ENCODE data around the gene R3HDM1. TPM values are rescaled to one million over a fixed set of nuclear protein-coding genes. Genes with fewer than 3 reads are reported as not detected.

Gene R3HDM1
- polyA plus RNA-seq, 1 donor from 2014 or later = 30.3 TPM

DNA sequence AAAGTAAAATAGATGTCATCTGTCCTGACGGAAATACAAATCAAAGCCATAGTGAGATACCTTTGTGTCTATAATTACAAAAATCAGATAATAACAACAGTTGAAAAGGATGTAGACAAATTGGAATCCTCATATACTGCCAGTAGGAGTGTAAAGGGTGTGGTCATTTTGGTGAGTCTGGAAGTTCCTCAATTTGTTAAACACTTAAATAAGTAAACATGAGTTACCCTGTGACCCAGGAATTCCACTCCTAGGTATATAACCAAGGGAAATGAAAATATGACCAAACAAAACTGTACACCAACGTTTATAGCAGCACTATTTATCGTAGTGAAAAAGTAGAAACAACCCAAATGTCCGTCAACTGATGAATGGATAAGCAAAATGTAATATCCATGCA lies 24.0 kb downstream of the R3HDM1 start:
- Histone ChIP-seq H3K36me3 (ENCODE audit: insufficient read depth, low read length) (no peaks in the 10 kb centered on the region), H3F3A (ENCODE audit: insufficient read depth, low read length, poor library complexity, severe bottlenecking) (no peaks in the 10 kb centered on the region), H3K9me3 (ENCODE audit: low read length) (no peaks in the 10 kb centered on the region), H3K9me2 (ENCODE audit: insufficient read depth, low read length) (no peaks in the 10 kb centered on the region), H3K9ac (ENCODE audit: low read length) (no peak overlapping the region), H3K27me3 (ENCODE audit: insufficient read depth, low read depth, low read length) (no peaks in the 10 kb centered on the region), H3K79me2 (replicated peaks; ENCODE audit: insufficient read depth, low read length) (peaks cover 39% of the 10 kb centered on the region), H3K4me2 (ENCODE audit: low read length) (no peak overlapping the region), H4K20me1 (ENCODE audit: insufficient read depth) (no peaks in the 10 kb centered on the region), H3K4me3 (ENCODE audit: low read length) (no peak overlapping the region), H3K27ac (ENCODE audit: low read length) (no peak overlapping the region), H2AFZ (ENCODE audit: low read depth, low read length) (no peak overlapping the region)
- TF ChIP-seq SMC3 (conservative IDR thresholded peaks at IDR 0.05; ENCODE audit: poor library complexity) (no peak), EP300 (conservative IDR thresholded peaks at IDR 0.05; ENCODE audit: poor library complexity, severe bottlenecking) (no peak), MXI1 (conservative IDR thresholded peaks at IDR 0.05; ENCODE audit: poor library complexity, severe bottlenecking) (no peak), POLR2AphosphoS5 (IDR thresholded peaks at IDR 0.05) (no peak), EZH2 (IDR thresholded peaks at IDR 0.05; ENCODE audit: borderline replicate concordance, insufficient read depth, low read length, poor library complexity, severe bottlenecking) (no peak), TAF1 (IDR thresholded peaks at IDR 0.05; ENCODE audit: low read depth) (no peak), RAD21 (conservative IDR thresholded peaks at IDR 0.05) (no peak)
- TF ChIP-seq, protein P1, sequence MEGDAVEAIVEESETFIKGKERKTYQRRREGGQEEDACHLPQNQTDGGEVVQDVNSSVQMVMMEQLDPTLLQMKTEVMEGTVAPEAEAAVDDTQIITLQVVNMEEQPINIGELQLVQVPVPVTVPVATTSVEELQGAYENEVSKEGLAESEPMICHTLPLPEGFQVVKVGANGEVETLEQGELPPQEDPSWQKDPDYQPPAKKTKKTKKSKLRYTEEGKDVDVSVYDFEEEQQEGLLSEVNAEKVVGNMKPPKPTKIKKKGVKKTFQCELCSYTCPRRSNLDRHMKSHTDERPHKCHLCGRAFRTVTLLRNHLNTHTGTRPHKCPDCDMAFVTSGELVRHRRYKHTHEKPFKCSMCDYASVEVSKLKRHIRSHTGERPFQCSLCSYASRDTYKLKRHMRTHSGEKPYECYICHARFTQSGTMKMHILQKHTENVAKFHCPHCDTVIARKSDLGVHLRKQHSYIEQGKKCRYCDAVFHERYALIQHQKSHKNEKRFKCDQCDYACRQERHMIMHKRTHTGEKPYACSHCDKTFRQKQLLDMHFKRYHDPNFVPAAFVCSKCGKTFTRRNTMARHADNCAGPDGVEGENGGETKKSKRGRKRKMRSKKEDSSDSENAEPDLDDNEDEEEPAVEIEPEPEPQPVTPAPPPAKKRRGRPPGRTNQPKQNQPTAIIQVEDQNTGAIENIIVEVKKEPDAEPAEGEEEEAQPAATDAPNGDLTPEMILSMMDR (IDR thresholded peaks at IDR 0.05; ENCODE audit: poor library complexity, severe bottlenecking) = no peak
- TF ChIP-seq, protein P2, sequence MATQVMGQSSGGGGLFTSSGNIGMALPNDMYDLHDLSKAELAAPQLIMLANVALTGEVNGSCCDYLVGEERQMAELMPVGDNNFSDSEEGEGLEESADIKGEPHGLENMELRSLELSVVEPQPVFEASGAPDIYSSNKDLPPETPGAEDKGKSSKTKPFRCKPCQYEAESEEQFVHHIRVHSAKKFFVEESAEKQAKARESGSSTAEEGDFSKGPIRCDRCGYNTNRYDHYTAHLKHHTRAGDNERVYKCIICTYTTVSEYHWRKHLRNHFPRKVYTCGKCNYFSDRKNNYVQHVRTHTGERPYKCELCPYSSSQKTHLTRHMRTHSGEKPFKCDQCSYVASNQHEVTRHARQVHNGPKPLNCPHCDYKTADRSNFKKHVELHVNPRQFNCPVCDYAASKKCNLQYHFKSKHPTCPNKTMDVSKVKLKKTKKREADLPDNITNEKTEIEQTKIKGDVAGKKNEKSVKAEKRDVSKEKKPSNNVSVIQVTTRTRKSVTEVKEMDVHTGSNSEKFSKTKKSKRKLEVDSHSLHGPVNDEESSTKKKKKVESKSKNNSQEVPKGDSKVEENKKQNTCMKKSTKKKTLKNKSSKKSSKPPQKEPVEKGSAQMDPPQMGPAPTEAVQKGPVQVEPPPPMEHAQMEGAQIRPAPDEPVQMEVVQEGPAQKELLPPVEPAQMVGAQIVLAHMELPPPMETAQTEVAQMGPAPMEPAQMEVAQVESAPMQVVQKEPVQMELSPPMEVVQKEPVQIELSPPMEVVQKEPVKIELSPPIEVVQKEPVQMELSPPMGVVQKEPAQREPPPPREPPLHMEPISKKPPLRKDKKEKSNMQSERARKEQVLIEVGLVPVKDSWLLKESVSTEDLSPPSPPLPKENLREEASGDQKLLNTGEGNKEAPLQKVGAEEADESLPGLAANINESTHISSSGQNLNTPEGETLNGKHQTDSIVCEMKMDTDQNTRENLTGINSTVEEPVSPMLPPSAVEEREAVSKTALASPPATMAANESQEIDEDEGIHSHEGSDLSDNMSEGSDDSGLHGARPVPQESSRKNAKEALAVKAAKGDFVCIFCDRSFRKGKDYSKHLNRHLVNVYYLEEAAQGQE (IDR thresholded peaks at IDR 0.05; ENCODE audit: borderline replicate concordance) = no peak

DNA sequence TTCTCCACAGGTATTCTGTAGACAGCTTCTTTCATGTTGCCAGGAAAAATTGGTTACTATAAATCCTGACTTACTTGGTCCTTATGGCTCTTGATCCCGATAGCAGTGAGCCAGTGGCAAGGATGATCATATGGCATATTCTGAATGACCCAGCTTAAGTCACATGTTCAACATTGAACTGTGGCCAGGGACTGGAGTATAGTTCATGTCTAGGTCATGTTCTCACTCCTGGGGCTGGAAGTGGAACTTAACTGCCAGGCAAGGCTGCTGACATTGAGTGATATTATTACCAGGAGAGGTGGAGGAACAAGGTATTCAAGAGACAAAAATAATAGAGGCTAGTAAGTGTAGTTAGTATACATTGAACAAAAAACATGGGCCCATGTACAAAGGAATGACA lies 26.2 kb downstream of the R3HDM1 start:
- Histone ChIP-seq H3K36me3 (ENCODE audit: insufficient read depth, low read length) (no peaks in the 10 kb centered on the region), H4K20me1 (ENCODE audit: insufficient read depth) (no peaks in the 10 kb centered on the region), H3K9ac (ENCODE audit: low read length) (no peak overlapping the region), H3K9me3 (ENCODE audit: low read length) (no peaks in the 10 kb centered on the region), H3F3A (ENCODE audit: insufficient read depth, low read length, poor library complexity, severe bottlenecking) (no peaks in the 10 kb centered on the region), H3K9me2 (ENCODE audit: insufficient read depth, low read length) (no peaks in the 10 kb centered on the region), H3K79me2 (replicated peaks; ENCODE audit: insufficient read depth, low read length) (peaks cover 26% of the 10 kb centered on the region), H3K27ac (ENCODE audit: low read length) (no peak overlapping the region), H3K4me2 (ENCODE audit: low read length) (no peak overlapping the region), H3K27me3 (ENCODE audit: insufficient read depth, low read depth, low read length) (no peaks in the 10 kb centered on the region), H2AFZ (ENCODE audit: low read depth, low read length) (no peak overlapping the region), H3K4me3 (ENCODE audit: low read length) (no peak overlapping the region)
- no peak for TF ChIP-seq POLR2AphosphoS5 (IDR thresholded peaks at IDR 0.05)
- TF ChIP-seq EZH2 (IDR thresholded peaks at IDR 0.05; ENCODE audit: borderline replicate concordance, insufficient read depth, low read length, poor library complexity, severe bottlenecking) = no peak
- TF ChIP-seq EP300 (conservative IDR thresholded peaks at IDR 0.05; ENCODE audit: poor library complexity, severe bottlenecking) = no peak
- no peak for TF ChIP-seq TAF1 (IDR thresholded peaks at IDR 0.05; ENCODE audit: low read depth)
- no peak for TF ChIP-seq SMC3 (conservative IDR thresholded peaks at IDR 0.05; ENCODE audit: poor library complexity)
- TF ChIP-seq RAD21 (conservative IDR thresholded peaks at IDR 0.05) = no peak
- TF ChIP-seq MXI1 (conservative IDR thresholded peaks at IDR 0.05; ENCODE audit: poor library complexity, severe bottlenecking) = no peak
- TF ChIP-seq, protein P2 (IDR thresholded peaks at IDR 0.05; ENCODE audit: borderline replicate concordance) = no peak
- TF ChIP-seq, protein P1 (IDR thresholded peaks at IDR 0.05; ENCODE audit: poor library complexity, severe bottlenecking) = no peak
